Activated CD4-positive, alpha-beta T cell treated with anti-CD3 and anti-CD28 coated beads, Interleukin-2, amount 10 ng/mL, durations not matched to agents 7 days and 5 days (primary cell): ENCODE results near the gene METTL27. TPM values are rescaled to one million over a fixed set of nuclear protein-coding genes. Genes with fewer than 3 reads are reported as not detected.
"Not testable (repeated sequence)": the region's sequence is repeated elsewhere in the genome, so short reads cannot be mapped to it uniquely, and the experiment has no call there.

Experiments used
- CTCF ChIA-PET: fragments of 350-600 bp; sonication (Branson Sonifier 250); formaldehyde crosslinking; loops from one replicate; lab custom pipeline; 2021; ENCODE audit warnings: antibody characterized with exemption; lab: Charles Lee
- POLR2A ChIA-PET: fragments of 350-600 bp; sonication (Branson Sonifier 250); formaldehyde crosslinking; loops from one replicate; lab custom pipeline; 2021; ENCODE audit warnings: antibody characterized with exemption; lab: Charles Lee
- DNase-seq: peaks from one replicate; pipeline ENCODE4 v3.0.0-alpha.2; 2020
- H3K27ac Mint-ChIP-seq: one replicate; pipeline ENCODE4 v1.8.0; 2021; ENCODE audit warnings: mild to moderate bottlenecking, moderate library complexity, mixed read lengths
- H3K27me3 Mint-ChIP-seq: one replicate; pipeline ENCODE4 v1.8.0; 2021; ENCODE audit warnings: mixed read lengths
- H3K36me3 Mint-ChIP-seq: one replicate; pipeline ENCODE4 v1.8.0; 2021; ENCODE audit warnings: low read depth, mixed read lengths
- H3K4me1 Mint-ChIP-seq: one replicate; pipeline ENCODE4 v1.8.0; 2021; ENCODE audit warnings: mixed read lengths
- H3K4me3 Mint-ChIP-seq: one replicate; pipeline ENCODE4 v1.8.0; 2021; ENCODE audit warnings: mild to moderate bottlenecking, moderate library complexity, mixed read lengths
- H3K9me3 Mint-ChIP-seq: one replicate; pipeline ENCODE4 v1.8.0; 2021; ENCODE audit warnings: mixed read lengths
- total RNA-seq, 2 experiments: library from RNA; stranded (reverse); gene quantifications; one replicate each; pipeline ENCODE4 v1.2.3, GENCODE V29; 2021

Gene METTL27
- total RNA-seq, 2 experiments from 2014 or later: 1.9 to 2.8 TPM

DNA sequence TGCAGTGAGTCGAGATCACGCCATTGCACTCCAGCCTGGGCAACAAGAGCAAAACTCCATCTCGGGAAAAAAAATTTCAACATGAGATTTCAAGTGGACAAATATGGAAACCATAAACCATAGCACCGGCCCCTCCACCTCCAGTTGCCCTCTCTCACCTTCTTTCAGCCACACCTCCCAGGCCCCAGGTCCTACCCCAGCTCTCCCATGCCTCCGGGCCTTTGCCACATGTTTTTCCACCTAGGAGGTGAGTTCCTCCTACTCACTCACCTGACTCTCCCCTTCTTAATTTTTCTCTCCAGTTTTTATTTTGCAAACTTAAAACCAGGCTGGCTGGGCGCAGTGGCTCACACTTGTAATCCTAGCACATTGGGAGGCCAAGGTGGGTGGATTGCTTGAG, 25.2 kb downstream of the METTL27 start:
- CTCF ChIA-PET: no interaction called here
- no peak overlapping the region for H3K27ac Mint-ChIP-seq
- POLR2A ChIA-PET: no interaction called here

DNA sequence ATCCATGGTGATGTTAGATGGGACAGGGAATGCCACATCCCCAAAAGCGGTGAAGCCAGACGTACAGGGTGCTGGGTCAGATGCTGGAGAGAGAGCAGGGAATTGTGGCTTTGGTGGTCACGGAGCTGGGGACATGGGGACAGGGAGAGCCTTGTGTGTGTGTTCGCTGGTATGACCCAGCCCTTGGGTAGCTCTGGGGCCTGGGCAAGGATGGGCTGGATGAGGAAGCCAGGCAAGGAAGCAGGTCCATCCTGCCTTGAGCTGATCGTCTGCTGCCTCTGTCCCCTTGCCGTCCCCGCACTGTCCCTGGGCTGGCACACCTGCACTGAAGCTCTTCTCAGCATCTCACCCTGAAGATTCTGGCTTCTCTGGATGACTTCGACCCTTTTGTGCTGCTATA, 26.9 kb downstream of the METTL27 start:
- ChIA-PET CTCF (interaction anchor here (0.6 to 1.6 kb wide), 3 partner anchors 32 to 62 kb away, joined by 3 to 4 read pairs (median 3); no protein-coding TSS in a partner anchor), POLR2A (no interaction called here)
- Mint-ChIP-seq H3K27ac (no peak overlapping the region), H3K4me1 (no peaks in the 10 kb centered on the region), H3K9me3 (peaks cover 3% of the 10 kb centered on the region), H3K27me3 (peaks cover 8% of the 10 kb centered on the region), H3K4me3 (no peak overlapping the region), H3K36me3 (no peaks in the 10 kb centered on the region)
- no peak for DNase-seq

More for the DNA sequence above, 25.2 kb downstream of the METTL27 start:
- peaks cover 8% of the 10 kb centered on the region for H3K27me3 Mint-ChIP-seq
- H3K4me1 Mint-ChIP-seq: no peaks in the 10 kb centered on the region
- H3K36me3 Mint-ChIP-seq: no peaks in the 10 kb centered on the region
- no peak overlapping the region for H3K4me3 Mint-ChIP-seq
- no peak for DNase-seq
- peaks cover 3% of the 10 kb centered on the region for H3K9me3 Mint-ChIP-seq

DNA sequence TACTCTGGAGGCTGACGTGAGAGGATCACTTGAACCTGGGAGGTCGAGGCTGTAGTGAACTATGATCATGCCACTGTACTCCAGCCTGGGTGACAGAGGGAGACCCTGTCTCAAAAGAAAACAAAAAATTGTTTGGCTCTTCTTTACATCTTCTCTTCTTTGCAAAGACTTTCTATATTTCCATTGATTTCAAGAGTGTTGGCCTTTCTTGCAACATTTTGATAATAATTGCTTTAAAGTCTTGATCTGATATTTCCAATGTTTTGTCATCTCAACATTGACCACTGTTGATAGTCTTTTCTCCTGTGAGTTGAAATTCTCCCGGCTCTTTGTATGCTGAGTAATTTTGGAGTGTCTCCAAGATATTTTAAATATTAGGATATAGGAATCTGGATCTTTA, 29.3 kb downstream of the METTL27 start:
- ChIA-PET POLR2A (no interaction called here), CTCF (no interaction called here)
- no peak for DNase-seq
- Mint-ChIP-seq H3K4me3 (no peak overlapping the region), H3K27me3 (peaks cover 3% of the 10 kb centered on the region), H3K27ac (no peak overlapping the region), H3K9me3 (peaks cover 3% of the 10 kb centered on the region), H3K4me1 (no peaks in the 10 kb centered on the region), H3K36me3 (no peaks in the 10 kb centered on the region)

DNA sequence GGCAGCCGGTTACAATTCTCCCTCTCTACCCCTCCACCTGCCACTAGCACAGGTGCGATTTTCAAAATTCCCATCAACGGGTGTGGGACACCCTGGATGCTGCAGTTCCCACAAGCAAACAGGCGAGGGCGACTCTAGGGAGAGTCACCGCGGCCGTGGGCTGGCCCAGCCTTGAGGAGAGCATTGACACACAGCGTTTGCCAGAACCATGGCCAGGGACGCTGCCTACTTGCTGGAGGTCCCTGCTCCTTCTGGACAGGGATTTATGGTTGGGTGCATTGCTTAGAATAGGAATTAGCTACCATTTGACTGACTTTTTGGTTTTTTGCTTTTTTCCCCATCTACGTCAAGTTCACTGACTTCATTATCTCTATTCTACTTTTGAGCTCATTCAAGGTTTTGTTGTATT, 30.6 kb downstream of the METTL27 start:
- Mint-ChIP-seq H3K36me3 (no peaks in the 10 kb centered on the region), H3K9me3 (peaks cover 3% of the 10 kb centered on the region), H3K27ac (no peak overlapping the region), H3K4me3 (no peak overlapping the region), H3K27me3 (peaks cover 3% of the 10 kb centered on the region), H3K4me1 (no peaks in the 10 kb centered on the region)
- ChIA-PET CTCF (no interaction called here), POLR2A (no interaction called here)
- peak; percentile 60 for DNase-seq

DNA sequence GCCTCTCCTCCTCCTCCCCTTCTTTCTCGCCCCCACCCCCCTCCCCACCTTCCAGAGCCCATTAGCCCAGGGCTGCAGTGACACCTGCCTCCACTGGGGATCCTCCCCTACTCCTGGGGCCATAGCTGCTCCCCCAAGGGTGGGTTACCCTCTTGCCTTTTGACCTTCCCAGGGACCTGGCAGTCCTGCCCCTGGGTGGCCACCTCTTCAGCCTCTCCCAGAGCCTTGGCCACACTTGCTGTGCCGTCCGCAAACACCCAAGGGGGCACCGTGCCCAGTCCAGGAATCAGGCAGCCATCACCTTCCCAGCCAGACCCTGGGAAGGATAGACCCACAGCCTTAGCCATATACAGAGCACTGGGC, 31.3 kb downstream of the METTL27 start:
- Mint-ChIP-seq H3K4me1 (no peaks in the 10 kb centered on the region), H3K27ac (no peak overlapping the region), H3K27me3 (peaks cover 3% of the 10 kb centered on the region), H3K4me3 (no peak overlapping the region), H3K9me3 (peaks cover 3% of the 10 kb centered on the region), H3K36me3 (no peaks in the 10 kb centered on the region)
- ChIA-PET CTCF (no interaction called here), POLR2A (no interaction called here)
- DNase-seq: no peak

DNA sequence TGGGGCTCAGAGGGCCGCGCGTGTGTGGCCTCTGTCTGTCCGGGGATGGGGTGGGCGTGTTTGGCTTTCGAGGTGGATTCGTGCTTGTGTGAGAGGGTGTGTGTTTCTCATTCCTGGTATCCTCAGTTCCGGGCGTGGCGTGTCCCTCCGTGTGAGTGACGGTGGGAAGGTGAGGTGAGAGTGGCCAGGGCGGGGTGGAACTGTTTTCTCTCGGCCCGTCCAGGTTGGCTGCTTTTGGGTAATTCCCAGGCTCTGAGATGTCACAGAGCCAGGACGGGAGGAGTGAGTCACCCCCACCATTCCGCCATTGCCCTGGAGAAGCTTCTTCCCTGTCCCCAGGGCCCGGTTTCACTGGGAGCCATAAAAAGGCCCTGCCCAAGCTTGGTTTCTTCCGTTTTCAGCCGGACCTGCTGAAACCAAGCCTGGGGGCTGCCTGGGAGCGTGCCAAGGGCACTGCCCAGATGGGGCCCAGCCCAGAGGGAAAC, 32.8 kb downstream of the METTL27 start:
- H3K27me3 Mint-ChIP-seq: peaks cover 6% of the 10 kb centered on the region
- H3K4me1 Mint-ChIP-seq: no peaks in the 10 kb centered on the region
- CTCF ChIA-PET: no interaction called here
- H3K4me3 Mint-ChIP-seq: no peak overlapping the region
- peaks cover 3% of the 10 kb centered on the region for H3K9me3 Mint-ChIP-seq
- POLR2A ChIA-PET: no interaction called here
- no peak overlapping the region for H3K27ac Mint-ChIP-seq
- H3K36me3 Mint-ChIP-seq: no peaks in the 10 kb centered on the region
- no peak for DNase-seq

DNA sequence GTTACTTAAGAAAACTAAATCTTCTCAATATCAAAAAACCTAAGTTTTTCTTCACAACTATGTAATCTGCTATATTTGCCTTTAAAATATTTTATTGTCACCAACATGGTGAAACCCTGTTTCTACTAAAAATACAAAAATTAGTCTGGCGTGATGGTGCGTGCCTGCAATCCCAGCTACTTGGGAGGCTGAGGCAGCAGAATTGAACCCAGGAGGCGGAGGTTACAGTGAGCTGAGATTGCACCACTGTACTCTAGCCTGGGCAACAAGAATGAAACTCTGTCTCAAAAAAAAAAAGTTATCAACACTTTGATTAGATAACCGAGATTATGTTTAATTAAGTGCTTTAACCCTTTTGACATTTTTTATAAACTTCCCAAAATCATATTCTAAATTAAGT, 39.9 kb downstream of the METTL27 start:
- Mint-ChIP-seq H3K9me3 (no peaks in the 10 kb centered on the region), H3K4me3 (no peak overlapping the region), H3K4me1 (no peaks in the 10 kb centered on the region), H3K36me3 (no peaks in the 10 kb centered on the region), H3K27me3 (peaks cover 2% of the 10 kb centered on the region), H3K27ac (no peak overlapping the region)
- CTCF ChIA-PET: no interaction called here
- POLR2A ChIA-PET: no interaction called here
- no peak for DNase-seq

DNA sequence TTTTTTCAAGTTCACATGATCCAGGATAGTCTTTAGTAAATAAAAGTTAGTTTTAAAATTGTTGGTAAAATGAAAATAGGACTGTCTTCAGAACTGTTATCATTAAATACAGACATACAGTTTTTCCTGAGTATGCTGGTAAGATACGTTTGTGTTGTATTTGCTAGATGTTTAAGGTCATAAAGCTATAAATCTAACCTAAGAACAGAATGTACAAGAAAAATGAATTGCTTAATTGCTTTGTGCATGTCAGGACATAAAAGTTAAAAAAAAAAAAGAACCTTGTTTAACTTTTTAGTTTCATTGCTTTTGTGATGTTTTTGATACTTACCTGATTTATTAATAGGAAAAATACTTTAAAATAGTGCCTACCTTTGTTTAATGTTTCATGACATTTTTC, 40.7 kb downstream of the METTL27 start:
- Mint-ChIP-seq H3K4me1 (no peaks in the 10 kb centered on the region), H3K27me3 (peaks cover 2% of the 10 kb centered on the region), H3K36me3 (no peaks in the 10 kb centered on the region), H3K4me3 (no peak overlapping the region), H3K9me3 (no peaks in the 10 kb centered on the region), H3K27ac (no peak overlapping the region)
- no peak for DNase-seq
- POLR2A ChIA-PET: no interaction called here
- CTCF ChIA-PET: no interaction called here

DNA sequence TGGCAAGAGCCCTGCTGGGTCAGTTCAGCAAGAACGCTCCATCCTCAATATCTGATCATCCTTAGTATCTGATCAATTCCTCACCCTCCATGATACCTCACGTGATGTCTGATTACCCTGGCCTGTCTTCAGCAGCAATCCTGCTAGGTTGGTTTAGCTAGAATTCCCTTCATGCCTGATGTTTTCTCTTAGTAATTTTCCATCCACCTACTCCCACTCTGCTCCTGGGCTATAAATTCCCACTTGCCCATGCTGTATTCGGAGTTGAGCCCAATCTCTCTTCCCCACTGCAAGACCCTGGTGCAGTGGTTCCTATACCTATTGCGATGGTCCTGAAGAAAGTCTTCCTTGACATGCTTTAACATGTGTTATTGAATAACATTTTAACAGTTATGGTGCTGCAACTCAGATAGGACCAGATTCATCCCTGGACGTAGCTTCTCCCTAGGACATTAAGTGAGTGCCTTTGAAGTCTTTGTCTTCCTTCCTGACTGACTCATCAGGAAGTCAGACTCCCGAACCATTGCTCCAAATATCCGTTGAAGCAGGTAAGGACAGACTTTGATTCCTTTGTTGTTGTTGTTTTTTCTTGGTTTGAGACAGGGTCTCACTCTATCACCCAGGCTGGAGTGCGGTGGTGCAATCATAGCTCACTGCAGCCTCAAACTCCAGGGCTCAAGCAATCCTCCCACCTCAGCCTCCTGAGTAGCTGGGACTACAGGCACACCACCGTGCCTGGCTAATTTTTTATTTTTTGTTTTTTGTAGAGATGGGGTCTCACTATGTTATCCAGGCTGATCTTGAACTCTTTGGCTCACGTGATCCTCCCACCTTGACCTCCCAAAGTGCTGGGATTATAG, 42.8 kb downstream of the METTL27 start:
- Mint-ChIP-seq H3K4me3 (no peak overlapping the region), H3K4me1 (no peaks in the 10 kb centered on the region), H3K36me3 (no peaks in the 10 kb centered on the region), H3K27ac (no peak overlapping the region), H3K27me3 (no peaks in the 10 kb centered on the region), H3K9me3 (peaks cover 5% of the 10 kb centered on the region)
- CTCF ChIA-PET: no interaction called here
- POLR2A ChIA-PET: no interaction called here
- no peak for DNase-seq

DNA sequence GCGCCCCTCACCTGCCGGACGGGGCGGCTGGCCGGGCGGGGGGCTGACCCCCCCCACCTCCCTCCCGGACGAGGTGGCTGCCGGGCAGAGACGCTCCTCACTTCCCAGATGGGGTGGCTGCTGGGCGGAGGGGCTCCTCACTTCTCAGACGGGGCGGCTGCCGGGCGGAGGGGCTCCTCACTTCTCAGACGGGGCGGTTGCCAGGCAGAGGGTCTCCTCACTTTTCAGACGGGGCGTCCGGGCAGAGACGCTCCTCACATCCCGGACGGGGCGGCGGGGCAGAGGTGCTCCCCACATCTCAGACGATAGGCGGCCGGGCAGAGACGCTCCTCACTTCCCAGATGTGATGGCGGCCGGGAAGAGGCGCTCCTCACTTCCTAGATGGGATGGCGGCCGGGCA, 45.1 kb downstream of the METTL27 start:
- H3K36me3 Mint-ChIP-seq, H3K27me3 Mint-ChIP-seq, DNase-seq, H3K4me1 Mint-ChIP-seq, H3K9me3 Mint-ChIP-seq, H3K4me3 Mint-ChIP-seq, H3K27ac Mint-ChIP-seq, POLR2A ChIA-PET, CTCF ChIA-PET: not testable (repeated sequence)

DNA sequence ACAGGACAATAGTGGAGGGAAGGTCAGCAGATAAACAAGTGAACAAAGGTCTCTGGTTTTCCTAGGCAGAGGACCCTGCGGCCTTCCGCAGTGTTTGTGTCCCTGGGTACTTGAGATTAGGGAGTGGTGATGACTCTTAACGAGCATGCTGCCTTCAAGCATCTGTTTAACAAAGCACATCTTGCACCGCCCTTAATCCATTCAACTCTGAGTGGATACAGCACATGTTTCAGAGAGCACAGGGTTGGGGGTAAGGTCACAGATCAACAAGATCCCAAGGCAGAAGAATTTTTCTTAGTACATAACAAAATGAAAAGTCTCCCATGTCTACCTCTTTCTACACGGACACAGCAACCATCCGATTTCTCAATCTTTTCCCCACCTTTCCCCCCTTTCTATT, 45.7 kb downstream of the METTL27 start:
- H3K36me3 Mint-ChIP-seq, H3K4me1 Mint-ChIP-seq, H3K27ac Mint-ChIP-seq, H3K9me3 Mint-ChIP-seq, H3K27me3 Mint-ChIP-seq, CTCF ChIA-PET, H3K4me3 Mint-ChIP-seq, POLR2A ChIA-PET, DNase-seq: not testable (repeated sequence)

DNA sequence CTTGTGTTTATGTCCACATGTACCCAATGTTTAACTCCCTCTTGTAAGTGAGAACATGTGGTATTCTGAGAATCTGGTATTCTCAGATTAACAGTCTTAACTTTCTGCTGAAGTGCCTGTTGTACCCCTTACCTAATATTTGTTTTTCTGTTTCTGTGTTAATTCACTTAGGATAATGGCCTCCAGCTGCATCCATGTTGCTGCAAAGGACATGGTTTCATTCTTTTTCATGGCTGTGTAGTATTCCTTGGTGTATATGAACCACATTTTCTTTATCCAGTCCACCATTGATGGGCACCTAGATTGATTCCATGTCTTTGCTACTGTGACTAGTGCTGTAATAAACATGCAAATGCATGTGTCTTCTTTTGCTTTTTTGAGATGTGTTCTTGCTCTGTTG, 47.1 kb downstream of the METTL27 start:
- H3K4me3 Mint-ChIP-seq, H3K4me1 Mint-ChIP-seq, POLR2A ChIA-PET, H3K36me3 Mint-ChIP-seq, CTCF ChIA-PET, H3K27ac Mint-ChIP-seq, DNase-seq, H3K9me3 Mint-ChIP-seq, H3K27me3 Mint-ChIP-seq: not testable (repeated sequence)

DNA sequence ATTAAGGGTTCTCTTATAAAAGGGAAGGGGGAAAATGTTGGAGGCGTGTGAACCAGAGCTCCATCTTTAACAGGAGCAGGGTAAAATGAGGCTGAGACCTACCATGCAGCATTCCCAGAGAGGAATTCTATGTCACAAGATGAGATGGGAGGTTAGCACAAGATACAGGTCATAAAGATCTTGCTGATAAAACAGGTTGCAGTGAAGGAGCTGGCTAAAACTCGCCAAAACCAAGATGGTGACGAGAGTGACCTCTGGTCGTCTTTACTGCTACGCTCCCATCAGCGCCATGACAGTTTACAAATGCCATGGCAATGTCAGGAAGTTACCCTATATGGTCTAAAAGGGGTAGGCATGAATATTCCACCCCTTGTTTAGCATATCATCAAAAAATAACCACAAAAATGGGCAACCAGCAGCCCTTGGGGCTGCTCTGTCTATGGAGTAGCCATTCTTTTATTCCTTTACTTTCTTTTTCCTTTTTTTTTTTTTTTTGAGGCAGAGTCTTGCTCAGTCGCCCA, 51.1 kb downstream of the METTL27 start:
- H3K36me3 Mint-ChIP-seq, H3K4me3 Mint-ChIP-seq, H3K27ac Mint-ChIP-seq, DNase-seq, H3K9me3 Mint-ChIP-seq, CTCF ChIA-PET, POLR2A ChIA-PET, H3K27me3 Mint-ChIP-seq, H3K4me1 Mint-ChIP-seq: not testable (repeated sequence)

DNA sequence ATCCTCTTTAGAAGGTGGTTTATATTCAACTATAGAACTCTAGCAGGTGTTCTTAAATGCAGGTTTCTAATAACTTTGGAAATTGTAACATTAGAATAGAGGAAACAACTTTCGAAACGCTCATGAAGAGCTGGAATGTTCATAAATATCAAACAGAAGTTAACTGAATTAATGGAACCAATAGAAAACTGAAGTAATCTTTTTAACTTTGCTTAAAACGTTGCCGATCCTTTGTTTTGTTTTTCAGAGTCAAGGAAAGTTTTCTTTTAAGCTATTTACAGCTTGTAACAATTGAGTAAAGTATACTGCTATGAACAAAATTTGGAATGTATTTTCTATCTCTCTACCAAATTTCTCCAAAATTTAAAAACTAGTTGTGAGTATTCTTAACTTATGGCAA, 53.3 kb downstream of the METTL27 start:
- peaks cover 2% of the 10 kb centered on the region for H3K9me3 Mint-ChIP-seq
- no peak overlapping the region for H3K4me3 Mint-ChIP-seq
- DNase-seq: no peak
- no peaks in the 10 kb centered on the region for H3K4me1 Mint-ChIP-seq
- POLR2A ChIA-PET: no interaction called here
- CTCF ChIA-PET: no interaction called here
- no peaks in the 10 kb centered on the region for H3K27me3 Mint-ChIP-seq
- H3K27ac Mint-ChIP-seq: no peak overlapping the region
- H3K36me3 Mint-ChIP-seq: no peaks in the 10 kb centered on the region
